Vagina (tissue), 2 donors: ENCODE data around the gene ADPRHL1. TPM values are rescaled to one million over a fixed set of nuclear protein-coding genes. Genes with fewer than 3 reads are reported as not detected.

Experiments used
- DNase-seq, 2 donors: peaks; one replicate each; pipeline ENCODE4 v3.0.0-alpha.2; 2017; ENCODE audit errors: extremely low spot score in 2 of 2
- H3K27ac ChIP-seq: fragments of 200-600 bp; sonication (generic); one replicate; pipeline ENCODE4 v1.5.1; 2019
- H3K27me3 ChIP-seq: fragments of 200-600 bp; sonication (generic); one replicate; pipeline ENCODE4 v1.5.1; 2019
- H3K36me3 ChIP-seq, 2 donors: fragments of 200-600 bp; sonication (generic); one replicate each; pipeline ENCODE4 v1.5.1; 2017 to 2019
- H3K4me1 ChIP-seq: fragments of 200-600 bp; sonication (generic); one replicate; pipeline ENCODE4 v1.5.1; 2019
- H3K4me3 ChIP-seq, 2 donors: fragments of 200-600 bp; sonication (generic); 1 replicate in 1 of 2; 2 replicates in 1 of 2; pipeline ENCODE4 v1.5.1; 2016 to 2019
- H3K9me3 ChIP-seq: fragments of 200-600 bp; sonication (generic); one replicate; pipeline ENCODE4 v1.5.1; 2019
- CTCF ChIP-seq, 3 experiments: fragments of 450-650 bp in 2 of 3; fragments of 200-600 bp in 1 of 3; sonication (generic) in 1 of 3; IDR thresholded peaks; one replicate each; pipeline ENCODE4 v1.5.1; 2017 to 2019; ENCODE audit warnings: antibody characterized with exemption in 3 of 3, mild to moderate bottlenecking in 2 of 3, moderate library complexity in 2 of 3
- POLR2A ChIP-seq, 2 donors: fragments of 450-650 bp; IDR thresholded peaks; one replicate each; pipeline ENCODE4 v1.6.1; 2017; ENCODE audit warnings: antibody characterized with exemption in 2 of 2, mild to moderate bottlenecking in 2 of 2, moderate library complexity in 2 of 2
- POLR2AphosphoS5 ChIP-seq, 2 donors: sonication (generic); formaldehyde crosslinking; IDR thresholded peaks; one replicate each; pipeline ENCODE4 v1.9.0; 2017; ENCODE audit warnings: antibody characterized with exemption in 2 of 2, mild to moderate bottlenecking in 2 of 2, low read depth in 1 of 2; ENCODE audit not compliant: insufficient read depth in 1 of 2
- intact Hi-C: fragments of 100-400 bp; cut with DNase I; formaldehyde crosslinking; loops from one replicate; pipeline ENCODE4 v1.15.1; 2023
- small RNA-seq: library from RNA; depleted of rRNA; stranded (forward); fragments of <200 nt; gene quantifications from one replicate; pipeline ENCODE3, GENCODE V24; 2016
- total RNA-seq: library from RNA; depleted of rRNA; stranded (reverse); fragments of >200 nt; gene quantifications from one replicate; pipeline ENCODE4 v1.2.3, GENCODE V29; 2016

The ADPRHL1 gene
- total RNA-seq, 1 donor from 2014 or later: 1.7 TPM

GRCh38 chr13:113350938-113351335 is 102.4 kb downstream of the ADPRHL1 start:
- Histone ChIP-seq H3K36me3 (peaks cover 0 to 4% of the 10 kb centered on the region in 2 donors), H3K4me1 (no peaks in the 10 kb centered on the region), H3K27me3 (no peaks in the 10 kb centered on the region), H3K9me3 (no peaks in the 10 kb centered on the region), H3K4me3 (no peak overlapping the region), H3K27ac (no peak overlapping the region)
- intact Hi-C loops: no loop called here
- no peak for TF ChIP-seq POLR2A (IDR thresholded peaks at IDR 0.05)
- TF ChIP-seq POLR2AphosphoS5 (IDR thresholded peaks at IDR 0.05; ENCODE audit: insufficient read depth in 1 of 2, low read depth in 1 of 2): no peak
- TF ChIP-seq CTCF (IDR thresholded peaks at IDR 0.05): no peak
- no peak for DNase-seq

- H3K36me3 ChIP-seq: peaks cover 0 to 4% of the 10 kb centered on the region in 2 donors
Observed at GRCh38 chr13:113350065-113350937, 103.0 kb downstream of the ADPRHL1 start.

More at GRCh38 chr13:113350065-113350937, 103.0 kb downstream of the ADPRHL1 start:
- Histone ChIP-seq H3K27ac (no peak overlapping the region), H3K9me3 (no peaks in the 10 kb centered on the region), H3K4me1 (no peaks in the 10 kb centered on the region), H3K27me3 (no peaks in the 10 kb centered on the region), H3K4me3 (no peak overlapping the region)
- intact Hi-C loops: no loop called here
- no peak for TF ChIP-seq POLR2AphosphoS5 (IDR thresholded peaks at IDR 0.05; ENCODE audit: insufficient read depth in 1 of 2, low read depth in 1 of 2)
- TF ChIP-seq POLR2A (IDR thresholded peaks at IDR 0.05): no peak
- DNase-seq: no peak

Small RNA genes within 50 kb of the gene (small RNA-seq; reads per million reads assigned to genes)
- not detected for gene RNU1-16P

Other genes with a start within 250 kb of the ADPRHL1 start
- gene PCID2, start 244.8 kb downstream of the ADPRHL1 start, total RNA-seq: 44.9 TPM
- 110 TPM for gene CUL4A, start 243.9 kb downstream of the ADPRHL1 start, total RNA-seq
- gene LAMP1, start 156.2 kb downstream of the ADPRHL1 start, total RNA-seq: 77.8 TPM
- gene GRTP1, start 89.4 kb downstream of the ADPRHL1 start, total RNA-seq: 15.0 TPM
- gene DCUN1D2, start 37.2 kb upstream of the ADPRHL1 start, total RNA-seq: 13.3 TPM
- 40.0 TPM for gene TFDP1, start 131.3 kb upstream of the ADPRHL1 start, total RNA-seq
- gene ATP4B, start 204.7 kb upstream of the ADPRHL1 start, total RNA-seq: not detected
- not detected for gene GRK1, start 213.7 kb upstream of the ADPRHL1 start, total RNA-seq